DOHH2 (cell line): ENCODE data around the gene TANGO2.

ENCODE experiments used
- EZH2phosphoT487 ChIP-seq: fragments of 200-600 bp; sonication (generic); IDR thresholded peaks from 2 replicates; pipeline ENCODE4 v1.6.1; 2017; ENCODE audit warnings: borderline replicate concordance, mild to moderate bottlenecking, antibody characterized with exemption, low read length, moderate library complexity, mixed read lengths
- TF ChIP-seq, protein P1 (sequence below): fragments of 200-600 bp; sonication (generic); IDR thresholded peaks from one replicate; pipeline ENCODE4 v1.5.1; 2014; ENCODE audit warnings: antibody characterized with exemption, mild to moderate bottlenecking, low read depth, low read length; ENCODE audit not compliant: poor library complexity, severe bottlenecking

DNA sequence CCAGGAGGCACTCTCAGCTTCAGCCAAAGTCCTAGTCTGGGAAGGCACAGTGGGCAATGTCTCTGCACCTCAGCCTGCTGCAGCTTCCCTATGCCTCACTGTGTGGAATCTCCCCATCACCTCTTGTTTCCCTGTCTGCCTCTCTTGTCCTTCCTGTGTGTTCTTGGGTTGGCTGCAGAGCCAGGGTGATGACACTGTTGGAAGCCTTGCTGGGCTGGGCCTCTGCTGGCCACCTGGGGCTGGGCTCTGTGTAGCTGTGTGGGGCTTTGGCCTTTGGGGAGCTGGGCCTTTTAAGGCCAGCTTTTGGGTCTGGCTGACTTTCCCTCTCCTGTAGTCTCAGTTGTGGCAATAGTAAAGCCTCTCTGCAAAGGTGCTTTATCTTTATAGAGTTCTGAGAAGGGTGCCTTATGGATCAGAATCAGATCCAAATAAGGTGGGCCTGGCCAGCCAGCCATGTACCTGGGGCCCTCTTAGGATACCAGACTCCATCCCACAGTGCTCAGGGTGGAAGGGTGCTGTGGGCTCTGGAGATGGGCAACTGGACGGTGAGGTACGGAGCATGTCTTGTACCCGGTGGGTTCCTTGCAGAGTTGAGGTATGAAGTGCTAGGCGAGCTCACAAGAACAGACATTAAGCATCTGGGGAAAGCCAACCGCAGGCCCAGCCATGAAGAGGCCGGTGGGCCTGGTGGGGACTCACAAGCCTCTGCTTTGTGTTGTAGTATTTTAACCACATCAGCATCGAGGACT, 84.7 kb downstream of the TANGO2 start:
- TF ChIP-seq, protein P1, sequence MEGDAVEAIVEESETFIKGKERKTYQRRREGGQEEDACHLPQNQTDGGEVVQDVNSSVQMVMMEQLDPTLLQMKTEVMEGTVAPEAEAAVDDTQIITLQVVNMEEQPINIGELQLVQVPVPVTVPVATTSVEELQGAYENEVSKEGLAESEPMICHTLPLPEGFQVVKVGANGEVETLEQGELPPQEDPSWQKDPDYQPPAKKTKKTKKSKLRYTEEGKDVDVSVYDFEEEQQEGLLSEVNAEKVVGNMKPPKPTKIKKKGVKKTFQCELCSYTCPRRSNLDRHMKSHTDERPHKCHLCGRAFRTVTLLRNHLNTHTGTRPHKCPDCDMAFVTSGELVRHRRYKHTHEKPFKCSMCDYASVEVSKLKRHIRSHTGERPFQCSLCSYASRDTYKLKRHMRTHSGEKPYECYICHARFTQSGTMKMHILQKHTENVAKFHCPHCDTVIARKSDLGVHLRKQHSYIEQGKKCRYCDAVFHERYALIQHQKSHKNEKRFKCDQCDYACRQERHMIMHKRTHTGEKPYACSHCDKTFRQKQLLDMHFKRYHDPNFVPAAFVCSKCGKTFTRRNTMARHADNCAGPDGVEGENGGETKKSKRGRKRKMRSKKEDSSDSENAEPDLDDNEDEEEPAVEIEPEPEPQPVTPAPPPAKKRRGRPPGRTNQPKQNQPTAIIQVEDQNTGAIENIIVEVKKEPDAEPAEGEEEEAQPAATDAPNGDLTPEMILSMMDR, result no peak
- TF ChIP-seq EZH2phosphoT487, result no peak
